GM21717 (cell line): ENCODE measurements around the gene GAL3ST2.
"Not testable (repeated sequence)": the region's sequence is repeated elsewhere in the genome, so short reads cannot be mapped to it uniquely, and the experiment has no call there.

ENCODE experiments used
- ATAC-seq: cut with Tn5 transposase; IDR thresholded peaks from one replicate; pipeline ENCODE4 v1.9.1; 2021; ENCODE audit warnings: mild to moderate bottlenecking, moderate library complexity; ENCODE audit not compliant: unreplicated experiment

Gene GAL3ST2

DNA sequence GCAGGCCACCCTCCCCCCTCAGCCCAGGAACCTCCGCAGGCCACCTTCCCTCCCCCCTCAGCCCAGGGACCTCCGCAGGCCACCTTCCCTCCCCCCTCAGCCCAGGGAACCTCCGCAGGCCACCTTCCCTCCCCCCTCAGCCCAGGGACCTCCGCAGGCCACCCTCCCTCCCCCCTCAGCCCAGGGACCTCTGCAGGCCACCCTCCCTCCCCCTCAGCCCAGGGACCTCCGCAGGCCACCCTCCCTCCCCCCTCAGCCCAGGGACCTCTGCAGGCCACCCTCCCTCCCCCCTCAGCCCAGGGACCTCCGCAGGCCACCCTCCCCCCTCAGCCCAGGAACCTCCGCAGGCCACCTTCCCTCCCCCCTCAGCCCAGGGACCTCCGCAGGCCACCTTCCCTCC, 29.6 kb downstream of the GAL3ST2 start:
- ATAC-seq = not testable (repeated sequence)

DNA sequence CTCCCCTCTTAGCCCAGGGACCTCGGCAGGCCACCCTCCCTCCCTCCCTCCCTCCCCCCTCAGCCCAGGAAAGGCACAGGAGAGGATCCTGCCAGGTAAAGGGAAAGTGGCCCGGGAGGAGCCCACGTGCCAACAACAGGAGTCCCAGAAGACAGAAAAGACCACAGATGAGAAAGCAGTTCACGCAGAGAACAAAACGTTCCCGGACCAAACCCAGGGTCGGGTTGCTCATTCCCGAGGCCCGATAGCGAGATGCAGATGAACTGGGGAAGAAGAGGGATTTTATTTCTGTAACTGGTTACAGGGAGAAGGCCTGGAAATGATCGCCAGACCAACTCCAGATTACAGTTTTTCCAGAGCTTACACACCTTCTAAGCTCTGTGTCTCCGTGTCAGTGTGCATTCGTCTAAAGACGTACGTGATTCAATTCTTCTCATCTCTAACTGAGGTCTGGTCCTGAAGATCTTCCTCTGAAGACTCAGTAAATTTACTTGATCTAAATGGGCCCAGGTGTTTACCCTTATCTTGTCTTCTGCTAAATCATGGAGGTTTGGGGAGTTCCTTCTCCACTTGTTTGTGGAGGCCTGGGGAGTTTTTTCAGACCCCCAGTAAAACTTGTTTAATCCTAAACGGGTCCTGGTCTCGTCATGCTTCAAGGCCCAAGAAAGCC, 31.6 kb downstream of the GAL3ST2 start:
- ATAC-seq = no peak

DNA sequence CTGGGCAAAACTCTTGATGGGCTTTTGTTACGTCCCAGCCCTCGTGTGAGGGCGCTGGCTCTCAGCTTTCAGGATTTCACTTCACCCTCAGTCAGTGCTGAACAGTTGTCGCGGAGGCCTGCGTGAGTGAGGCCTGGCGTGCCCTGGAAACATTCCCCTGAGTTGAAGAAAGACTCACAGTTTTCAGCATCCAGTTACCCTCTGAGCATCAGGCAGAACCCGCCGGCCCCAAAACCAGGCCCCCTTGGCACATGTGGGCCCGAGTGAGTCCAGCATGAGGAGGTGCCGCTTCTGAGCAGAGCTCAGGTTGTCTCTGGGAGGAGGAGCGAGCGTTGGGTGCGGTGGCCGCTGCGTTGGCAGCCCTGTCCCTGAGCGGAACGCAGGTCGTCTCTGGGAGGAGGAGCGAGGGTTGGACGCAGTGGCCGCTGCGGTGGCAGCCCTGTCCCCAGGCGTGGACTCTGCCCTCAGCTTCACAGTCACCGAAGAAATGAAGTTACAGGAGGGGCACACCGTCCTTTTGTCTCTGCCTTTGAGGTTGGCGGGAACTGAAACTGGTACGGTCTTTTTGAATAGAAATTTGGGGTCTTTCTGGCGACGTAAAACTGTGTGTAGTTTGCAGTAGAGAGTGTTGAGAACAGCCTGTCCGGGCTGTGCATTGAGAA, 32.2 kb downstream of the GAL3ST2 start, which contains the start of gene NEU4:
Gene NEU4 (plus strand): TSS at position 473 of the 662 bp plus-strand sequence. CDS start 5,292 bp downstream, outside the sequence.
- ATAC-seq = no peak

DNA sequence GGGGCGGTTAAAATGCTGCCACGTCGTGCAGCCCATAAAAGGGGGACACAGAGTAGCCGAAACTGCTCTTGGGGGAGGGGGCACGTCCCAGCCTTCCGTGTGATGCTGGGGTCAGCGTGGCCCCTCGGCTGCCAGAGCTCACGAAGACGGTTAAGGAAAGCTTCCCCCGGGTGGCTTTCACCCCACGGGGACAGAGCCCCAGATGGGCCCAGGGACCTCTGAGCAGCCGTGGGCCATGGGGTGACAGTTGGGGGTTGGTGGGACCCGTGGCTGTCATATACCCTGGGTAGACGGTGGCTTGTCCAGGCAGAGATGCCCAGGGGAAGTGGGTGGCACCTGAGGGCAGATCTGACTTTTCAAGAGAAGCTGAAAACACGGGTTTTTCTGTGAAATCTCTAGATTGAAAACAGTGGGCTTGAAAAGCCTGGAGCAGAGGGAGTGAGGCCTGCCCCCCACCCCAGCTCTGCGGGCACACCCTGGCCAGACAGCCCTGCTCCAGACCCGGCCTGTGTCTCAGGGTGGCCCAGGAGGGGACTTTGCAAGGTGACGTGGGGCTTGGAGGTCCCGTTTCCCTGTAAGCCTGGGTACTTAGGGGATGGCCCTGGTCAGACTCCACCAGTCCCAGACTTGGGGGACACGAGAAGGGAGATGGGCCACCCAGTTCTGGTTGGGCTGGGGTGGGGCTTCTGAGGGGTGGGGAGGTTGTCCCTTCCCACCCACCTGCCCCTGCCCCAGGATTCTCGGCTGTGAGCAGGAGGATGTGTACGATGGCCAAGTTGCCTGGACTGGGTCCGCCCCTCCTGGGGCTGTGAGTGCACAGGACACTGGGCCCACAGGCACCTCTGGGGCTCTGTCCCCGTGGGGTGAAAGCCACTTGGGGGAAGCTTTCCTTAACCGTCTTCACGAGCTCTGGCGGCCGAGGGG, 33.0 kb downstream of the GAL3ST2 start:
- ATAC-seq = no peak

DNA sequence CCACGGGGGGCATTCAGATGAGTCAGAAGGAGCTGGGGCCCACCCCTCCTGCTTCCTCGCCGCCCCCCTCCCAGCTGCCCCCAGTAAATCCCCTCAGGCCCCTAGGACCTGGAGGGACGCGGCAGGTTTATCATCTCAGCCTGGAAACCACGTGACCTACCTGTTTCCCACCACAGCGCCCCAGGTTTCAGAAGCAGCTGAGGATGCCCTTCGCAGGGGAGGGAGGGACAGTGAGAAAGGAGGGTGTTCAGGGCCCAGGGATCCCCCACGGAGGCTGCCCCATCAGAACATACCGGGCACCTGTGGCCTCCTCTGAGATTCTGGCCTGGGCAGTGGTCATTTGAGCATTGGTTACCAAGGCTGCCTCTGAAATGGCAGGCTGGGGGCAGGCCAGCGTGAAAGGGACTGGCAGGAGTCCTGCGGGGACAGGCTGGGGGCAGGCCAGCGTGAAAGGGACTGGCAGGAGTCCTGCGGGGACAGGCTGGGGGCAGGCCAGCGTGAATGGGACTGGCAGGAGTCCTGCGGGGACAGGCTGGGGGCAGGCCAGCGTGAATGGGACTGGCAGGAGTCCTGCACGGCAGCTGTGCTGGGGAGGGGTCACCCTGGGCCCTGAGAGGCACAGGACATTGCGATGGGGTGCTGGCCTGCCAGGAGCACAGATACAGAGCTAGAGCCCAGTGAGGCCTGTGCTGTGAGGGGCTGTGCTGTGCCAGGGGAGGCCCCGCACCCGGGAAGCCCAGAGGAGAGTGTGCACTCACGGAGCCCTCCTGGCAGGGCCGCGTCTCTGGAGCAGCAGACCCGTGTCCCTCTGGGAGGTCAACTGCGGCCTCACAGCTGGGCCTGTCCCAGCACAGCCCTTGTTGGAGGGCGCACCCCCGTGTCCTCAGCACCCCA, 33.9 kb downstream of the GAL3ST2 start:
- no peak for ATAC-seq

DNA sequence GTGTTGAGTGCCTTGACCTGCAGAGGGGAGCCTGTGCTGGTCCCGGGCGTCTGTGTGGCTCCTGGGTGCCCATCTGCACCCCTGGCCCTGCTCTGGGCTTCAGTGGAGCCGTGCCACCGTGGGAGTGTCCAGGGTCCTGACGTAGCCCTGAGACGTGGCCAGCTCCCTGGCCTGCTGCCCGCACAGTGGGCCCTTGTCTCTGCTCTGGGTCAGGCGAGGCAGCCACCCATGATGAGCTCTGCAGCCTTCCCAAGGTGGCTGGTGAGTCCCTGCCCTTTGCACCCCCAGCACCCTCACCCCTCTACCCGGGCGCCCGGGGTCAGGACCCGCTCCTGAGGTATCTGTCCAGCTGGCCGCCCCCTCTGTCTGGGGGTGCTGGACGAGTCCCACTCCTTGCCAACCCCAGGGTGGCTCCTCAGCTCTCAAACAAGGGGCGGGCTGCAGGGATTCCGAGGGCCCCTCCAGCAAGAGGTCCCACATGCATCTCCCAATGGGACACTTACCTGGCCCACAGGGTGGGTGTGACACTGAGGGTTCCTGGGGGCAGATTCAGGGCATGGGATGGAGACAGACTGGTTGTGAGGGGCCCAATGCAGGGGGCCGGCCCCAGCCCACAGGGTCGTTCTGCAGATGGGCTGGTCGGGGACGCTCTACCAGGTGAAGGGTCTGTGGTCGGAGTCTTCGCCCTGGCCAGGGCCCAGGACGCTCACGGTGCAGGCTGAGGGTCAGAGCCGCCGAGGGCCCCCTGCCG, 34.8 kb downstream of the GAL3ST2 start:
- no peak for ATAC-seq

DNA sequence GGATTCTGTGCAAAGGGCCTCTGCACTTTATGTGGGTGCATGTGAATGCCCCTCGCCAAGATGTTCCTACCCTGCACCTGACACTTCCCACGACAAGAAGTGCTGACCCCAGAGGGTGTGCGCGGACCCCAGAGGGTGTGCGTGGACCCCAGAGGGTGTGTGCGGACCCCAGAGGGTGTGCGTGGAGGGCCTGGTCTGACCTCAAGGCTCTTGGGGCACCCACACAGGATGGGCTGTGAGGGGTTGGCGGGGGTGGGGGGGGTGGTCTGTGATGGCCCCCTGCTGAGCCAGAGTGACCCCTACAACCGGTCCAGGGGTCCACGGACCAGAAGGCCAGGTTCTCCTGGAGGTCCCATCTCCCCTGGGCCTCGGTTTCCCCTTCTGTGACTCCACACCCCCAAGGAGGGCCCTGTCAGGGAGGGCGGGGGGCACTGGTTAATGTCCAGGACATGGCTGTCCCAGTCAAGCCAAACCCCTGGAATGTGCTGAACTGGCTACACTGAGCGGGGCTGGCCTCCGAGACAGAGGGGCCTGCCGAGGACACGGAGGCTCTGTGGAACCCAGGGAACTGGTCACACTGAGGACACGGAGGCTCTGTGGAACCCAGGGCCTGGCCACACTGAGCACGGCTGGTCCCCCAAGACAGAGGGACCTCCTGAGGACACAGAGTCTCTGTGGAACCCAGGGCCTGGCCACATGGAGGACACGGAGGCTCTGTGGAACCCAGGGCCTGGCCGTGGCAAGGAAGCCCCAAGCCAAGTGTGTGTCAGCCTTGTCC, 35.5 kb downstream of the GAL3ST2 start:
- no peak for ATAC-seq

DNA sequence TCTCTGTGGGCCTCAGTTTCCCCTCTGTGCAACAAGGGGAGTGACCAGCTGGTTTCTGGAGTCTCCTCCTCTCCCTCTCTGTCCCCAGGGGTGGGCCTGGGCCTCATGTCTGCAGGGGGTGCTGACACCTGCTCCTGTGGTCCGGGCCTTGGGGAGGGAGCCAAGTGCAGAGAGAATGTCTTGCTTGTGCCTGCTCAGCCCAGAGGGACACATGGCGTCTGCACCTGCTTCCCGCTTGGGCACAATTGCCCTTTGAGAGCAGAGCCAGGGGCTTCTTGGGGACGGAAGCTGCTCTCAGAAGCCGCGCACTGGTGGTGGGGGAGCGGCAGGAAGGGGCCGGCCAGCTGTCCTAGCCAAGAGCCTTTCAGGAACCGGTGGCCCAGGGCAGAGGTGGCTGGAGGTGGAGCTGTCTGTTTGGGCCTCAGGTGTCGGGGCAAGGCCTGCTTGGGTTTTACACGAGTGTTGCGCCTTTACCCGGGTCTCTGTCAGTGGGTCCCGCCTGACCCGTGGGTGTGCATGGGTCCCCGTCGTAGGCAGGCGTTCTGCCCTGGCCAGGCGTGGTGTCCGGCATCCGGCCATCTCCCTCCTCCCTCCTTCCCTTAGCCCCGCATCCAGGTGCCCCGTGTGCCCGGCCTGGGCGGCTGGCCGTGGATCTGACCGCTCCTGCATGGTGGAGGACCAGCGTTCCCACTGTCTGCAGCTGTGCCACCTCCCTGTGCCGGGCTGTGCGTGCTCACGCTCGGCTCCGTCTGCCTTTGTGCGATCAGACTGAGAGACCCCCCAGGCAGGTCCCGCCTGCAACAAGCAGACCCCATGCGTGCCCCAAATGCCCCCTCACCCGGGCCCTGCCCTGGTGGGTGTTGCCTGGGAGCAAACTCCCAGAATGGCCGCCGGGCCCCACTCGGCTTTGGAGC, 36.4 kb downstream of the GAL3ST2 start:
- ATAC-seq = no peak

DNA sequence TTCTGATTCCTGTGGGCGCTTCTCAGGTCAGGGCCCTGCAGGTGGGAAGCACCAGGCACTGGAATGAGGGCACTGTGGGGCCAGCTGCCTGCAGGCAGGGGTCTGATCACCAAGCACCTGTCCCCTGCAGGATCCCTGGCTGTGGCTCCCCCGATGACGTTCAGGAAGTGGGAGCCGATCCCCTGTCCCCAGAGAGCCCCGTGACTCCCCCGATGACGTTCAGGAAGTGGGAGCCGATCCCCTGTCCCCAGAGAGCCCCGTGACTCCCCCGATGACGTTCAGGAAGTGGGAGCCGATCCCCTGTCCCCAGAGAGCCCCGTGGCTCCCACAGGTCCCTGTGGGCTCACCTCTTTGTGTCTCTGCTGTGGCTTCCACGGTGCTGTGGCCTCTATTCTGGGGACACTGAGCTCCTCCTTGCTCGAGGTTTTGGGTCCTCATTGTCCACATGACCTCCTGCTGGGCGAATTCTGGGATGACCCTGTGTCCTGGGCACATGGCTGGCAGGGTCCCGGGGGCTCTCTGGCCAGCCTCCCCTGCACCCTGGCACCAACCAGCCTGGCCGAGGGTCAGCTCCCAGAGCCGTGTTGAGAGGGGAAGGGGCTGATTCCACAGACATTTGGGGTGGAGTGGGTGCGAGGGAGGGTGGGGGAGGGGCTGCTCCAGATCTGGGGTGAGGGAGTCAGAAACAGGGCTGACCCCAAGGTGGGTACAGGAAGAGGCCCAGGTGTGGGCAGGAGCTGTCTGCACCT, 37.2 kb downstream of the GAL3ST2 start:
- ATAC-seq = no peak

DNA sequence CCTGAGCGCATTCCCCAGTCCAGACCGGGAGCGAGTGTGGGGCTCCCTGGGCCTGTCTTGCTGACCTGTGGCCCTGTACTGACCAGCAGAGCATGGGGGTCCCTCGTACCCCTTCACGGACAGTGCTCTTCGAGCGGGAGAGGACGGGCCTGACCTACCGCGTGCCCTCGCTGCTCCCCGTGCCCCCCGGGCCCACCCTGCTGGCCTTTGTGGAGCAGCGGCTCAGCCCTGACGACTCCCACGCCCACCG, 37.7 kb downstream of the GAL3ST2 start:
- ATAC-seq = no peak

DNA sequence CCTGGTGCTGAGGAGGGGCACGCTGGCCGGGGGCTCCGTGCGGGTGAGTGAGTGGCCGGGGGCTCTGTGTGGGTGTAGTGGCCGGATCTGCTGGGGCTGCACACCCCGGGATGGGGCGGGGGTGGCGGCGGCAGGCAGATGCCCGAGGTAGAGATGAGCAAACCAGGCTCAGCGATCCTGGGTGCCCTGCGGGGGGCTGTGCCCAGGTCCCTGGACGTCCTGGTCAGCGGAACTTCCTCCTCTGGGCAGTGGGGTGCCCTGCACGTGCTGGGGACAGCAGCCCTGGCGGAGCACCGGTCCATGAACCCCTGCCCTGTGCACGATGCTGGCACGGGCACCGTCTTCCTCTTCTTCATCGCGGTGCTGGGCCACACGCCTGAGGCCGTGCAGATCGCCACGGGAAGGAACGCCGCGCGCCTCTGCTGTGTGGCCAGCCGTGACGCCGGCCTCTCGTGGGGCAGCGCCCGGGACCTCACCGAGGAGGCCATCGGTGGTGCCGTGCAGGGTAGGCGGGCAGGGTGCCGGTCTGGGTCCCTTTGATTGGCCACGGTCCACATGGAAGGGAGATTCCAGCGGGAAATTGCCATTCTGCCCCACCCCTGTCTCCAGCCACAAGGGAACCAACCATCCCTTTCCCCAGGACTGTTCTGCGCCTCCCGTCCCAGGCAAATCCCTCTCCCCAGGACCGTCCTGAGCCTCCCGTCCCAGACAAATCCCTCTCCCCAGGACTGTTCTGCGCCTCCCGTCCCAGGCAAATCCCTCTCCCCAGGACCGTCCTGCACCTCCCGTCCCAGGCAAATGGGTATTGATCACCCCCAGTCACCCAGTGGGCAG, 38.2 kb downstream of the GAL3ST2 start:
- no peak for ATAC-seq

DNA sequence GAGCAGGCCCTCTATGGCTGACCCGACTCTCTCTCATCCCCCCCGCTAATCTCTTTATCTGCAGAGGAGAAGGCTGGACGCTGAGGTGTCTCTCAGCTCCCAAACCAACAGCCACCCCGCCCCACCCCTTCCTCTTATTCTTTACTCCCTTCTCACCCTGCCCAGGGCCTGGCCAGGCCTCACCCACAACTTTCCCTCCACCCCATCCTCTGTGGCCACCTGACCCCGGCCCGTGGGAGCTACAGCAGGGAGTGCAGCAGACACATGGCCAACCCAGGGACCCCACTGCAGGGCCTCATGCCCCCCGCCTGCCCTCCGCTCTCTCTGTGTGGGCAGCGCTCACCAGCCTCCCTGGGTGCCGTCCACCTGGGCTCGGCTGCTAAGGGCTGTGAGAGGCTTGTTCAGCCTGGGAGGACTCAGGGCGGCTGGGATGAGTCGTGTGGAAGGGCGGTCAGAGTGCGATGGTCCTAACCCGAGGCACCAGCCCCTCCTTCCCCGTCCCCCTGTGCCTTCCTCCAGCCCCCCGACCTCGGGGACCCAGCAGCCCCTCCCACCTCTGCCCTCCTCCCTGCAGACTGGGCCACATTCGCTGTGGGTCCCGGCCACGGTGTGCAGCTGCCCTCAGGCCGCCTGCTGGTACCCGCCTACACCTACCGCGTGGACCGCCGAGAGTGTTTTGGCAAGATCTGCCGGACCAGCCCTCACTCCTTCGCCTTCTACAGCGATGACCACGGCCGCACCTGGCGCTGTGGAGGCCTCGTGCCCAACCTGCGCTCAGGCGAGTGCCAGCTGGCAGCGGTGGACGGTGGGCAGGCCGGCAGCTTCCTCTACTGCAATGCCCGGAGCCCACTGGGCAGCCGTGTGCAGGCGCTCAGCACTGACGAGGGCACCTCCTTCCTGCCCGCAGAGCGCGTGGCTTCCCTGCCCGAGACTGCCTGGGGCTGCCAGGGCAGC, 39.1 kb downstream of the GAL3ST2 start:
- no peak for ATAC-seq

DNA sequence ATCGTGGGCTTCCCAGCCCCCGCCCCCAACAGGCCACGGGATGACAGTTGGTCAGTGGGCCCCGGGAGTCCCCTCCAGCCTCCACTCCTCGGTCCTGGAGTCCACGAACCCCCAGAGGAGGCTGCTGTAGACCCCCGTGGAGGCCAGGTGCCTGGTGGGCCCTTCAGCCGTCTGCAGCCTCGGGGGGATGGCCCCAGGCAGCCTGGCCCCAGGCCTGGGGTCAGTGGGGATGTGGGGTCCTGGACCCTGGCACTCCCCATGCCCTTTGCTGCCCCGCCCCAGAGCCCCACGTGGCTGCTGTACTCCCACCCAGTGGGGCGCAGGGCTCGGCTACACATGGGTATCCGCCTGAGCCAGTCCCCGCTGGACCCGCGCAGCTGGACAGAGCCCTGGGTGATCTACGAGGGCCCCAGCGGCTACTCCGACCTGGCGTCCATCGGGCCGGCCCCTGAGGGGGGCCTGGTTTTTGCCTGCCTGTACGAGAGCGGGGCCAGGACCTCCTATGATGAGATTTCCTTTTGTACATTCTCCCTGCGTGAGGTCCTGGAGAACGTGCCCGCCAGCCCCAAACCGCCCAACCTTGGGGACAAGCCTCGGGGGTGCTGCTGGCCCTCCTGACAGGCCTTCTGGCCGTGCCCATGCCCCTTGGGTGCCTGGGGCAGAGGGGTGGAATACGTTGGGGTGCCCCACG, 40.0 kb downstream of the GAL3ST2 start:
- no peak for ATAC-seq

DNA sequence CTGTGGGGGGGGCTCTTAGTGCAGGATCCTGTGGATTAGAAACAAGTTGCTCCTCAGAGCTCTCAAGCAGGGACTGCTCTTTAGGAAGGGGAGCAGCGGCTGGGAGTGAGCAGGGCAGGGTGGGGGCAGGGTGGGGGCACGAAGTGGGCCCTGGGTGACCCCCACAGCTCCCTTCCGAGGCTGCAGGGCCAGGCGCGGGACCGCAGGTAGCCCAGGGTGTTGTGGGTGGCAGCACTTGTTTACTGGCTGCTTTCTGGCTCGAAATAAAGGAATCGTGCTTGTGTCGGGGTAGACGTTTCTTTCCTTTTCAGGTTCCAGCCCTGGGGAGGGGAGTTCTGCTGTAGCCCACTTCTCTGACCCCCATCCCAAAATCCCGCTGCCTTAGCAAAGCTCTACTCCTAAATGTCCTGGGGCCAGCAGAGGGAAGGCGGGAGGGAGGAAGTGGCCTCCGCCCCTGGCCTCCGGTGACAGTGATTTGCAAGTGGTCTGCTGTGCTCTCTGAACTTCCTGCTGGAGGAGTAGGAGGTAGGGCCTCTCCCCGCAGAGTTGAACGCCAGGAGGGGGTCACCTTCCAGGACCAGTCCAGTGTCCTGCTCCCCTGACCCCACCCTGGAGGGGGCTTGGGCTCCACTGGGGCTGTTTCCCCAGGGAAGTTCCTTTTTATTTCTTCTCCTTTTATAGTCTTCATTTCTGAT, 40.7 kb downstream of the GAL3ST2 start:
- no peak for ATAC-seq
